ENCODE results near the gene CAMP.

DNA sequence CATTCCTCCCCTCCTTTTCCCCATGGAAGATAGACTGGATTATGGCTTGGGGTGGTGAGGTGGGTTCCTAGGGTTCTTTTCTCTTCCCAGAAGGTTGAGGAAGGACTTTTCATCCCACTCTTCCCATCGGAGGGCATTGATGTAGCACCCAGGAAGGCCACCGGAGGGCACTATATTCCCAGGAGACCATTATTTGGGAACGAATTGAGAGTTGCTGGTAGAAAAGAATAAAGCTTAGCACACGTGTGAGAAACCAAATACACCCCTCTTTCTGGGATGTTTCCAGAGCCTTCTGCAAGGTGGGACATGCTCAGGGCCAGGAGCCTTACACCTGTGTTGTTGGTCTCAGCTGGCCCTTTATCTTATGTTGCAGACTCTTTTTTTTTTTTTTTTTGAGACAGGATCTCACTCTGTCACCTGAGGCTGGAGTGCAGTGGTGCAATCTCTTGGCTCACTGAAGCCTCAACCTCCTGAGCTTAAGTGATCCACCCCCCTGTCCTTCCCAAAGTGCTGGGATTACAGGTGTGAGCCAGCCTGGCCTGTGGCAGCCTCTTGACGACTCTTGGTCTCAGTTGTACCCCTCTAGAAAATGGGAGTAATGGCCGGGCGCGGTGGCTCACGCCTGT is 28.7 kb upstream of the CAMP start:
- TF ChIP-seq POLR2A (IDR thresholded peaks at IDR 0.05) (no peak), EP300 (IDR thresholded peaks at IDR 0.05) (no peak)
- TF ChIP-seq, protein P1, sequence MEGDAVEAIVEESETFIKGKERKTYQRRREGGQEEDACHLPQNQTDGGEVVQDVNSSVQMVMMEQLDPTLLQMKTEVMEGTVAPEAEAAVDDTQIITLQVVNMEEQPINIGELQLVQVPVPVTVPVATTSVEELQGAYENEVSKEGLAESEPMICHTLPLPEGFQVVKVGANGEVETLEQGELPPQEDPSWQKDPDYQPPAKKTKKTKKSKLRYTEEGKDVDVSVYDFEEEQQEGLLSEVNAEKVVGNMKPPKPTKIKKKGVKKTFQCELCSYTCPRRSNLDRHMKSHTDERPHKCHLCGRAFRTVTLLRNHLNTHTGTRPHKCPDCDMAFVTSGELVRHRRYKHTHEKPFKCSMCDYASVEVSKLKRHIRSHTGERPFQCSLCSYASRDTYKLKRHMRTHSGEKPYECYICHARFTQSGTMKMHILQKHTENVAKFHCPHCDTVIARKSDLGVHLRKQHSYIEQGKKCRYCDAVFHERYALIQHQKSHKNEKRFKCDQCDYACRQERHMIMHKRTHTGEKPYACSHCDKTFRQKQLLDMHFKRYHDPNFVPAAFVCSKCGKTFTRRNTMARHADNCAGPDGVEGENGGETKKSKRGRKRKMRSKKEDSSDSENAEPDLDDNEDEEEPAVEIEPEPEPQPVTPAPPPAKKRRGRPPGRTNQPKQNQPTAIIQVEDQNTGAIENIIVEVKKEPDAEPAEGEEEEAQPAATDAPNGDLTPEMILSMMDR (IDR thresholded peaks at IDR 0.05): peak; percentile 59 to 70 (median 68)
